Hippocampal formation (tissue), 2 donors: ENCODE measurements around the gene TNIP1.

Experiments used
- DNase-seq, 2 donors: peaks; one replicate each; lab custom pipeline; 2025; lab: John Stamatoyannopoulos, UW

Gene TNIP1

GRCh38 chr5:151064916-151065499, 15.8 kb downstream of the TNIP1 start:
- DNase-seq: no peak

- no peak for DNase-seq
Observed at GRCh38 chr5:151063142-151063989, 17.5 kb downstream of the TNIP1 start.

- DNase-seq: no peak
Observed at GRCh38 chr5:151062405-151063141, 18.3 kb downstream of the TNIP1 start.

- DNase-seq: no peak
Observed at GRCh38 chr5:151060742-151061141, 20.1 kb downstream of the TNIP1 start.

- no peak for DNase-seq
Observed at GRCh38 chr5:151058891-151059489, 21.8 kb downstream of the TNIP1 start.

GRCh38 chr5:151058301-151058700, 22.5 kb downstream of the TNIP1 start:
- no peak for DNase-seq

- no peak for DNase-seq
Observed at GRCh38 chr5:151056379-151057325, 24.2 kb downstream of the TNIP1 start.

GRCh38 chr5:151055336-151055735, 25.5 kb downstream of the TNIP1 start:
- no peak for DNase-seq

- DNase-seq: no peak
Observed at GRCh38 chr5:151054709-151055108, 26.1 kb downstream of the TNIP1 start.

GRCh38 chr5:151053796-151054462, 26.9 kb downstream of the TNIP1 start:
- no peak for DNase-seq

- DNase-seq: no peak
Observed at GRCh38 chr5:151052836-151053235, 28.0 kb downstream of the TNIP1 start.

GRCh38 chr5:151051931-151052608, 28.8 kb downstream of the TNIP1 start:
- DNase-seq: no peak

- DNase-seq: peak; percentile 52 to 71
Observed at GRCh38 chr5:151051066-151051930, 29.5 kb downstream of the TNIP1 start.

GRCh38 chr5:151048526-151048925, 32.3 kb downstream of the TNIP1 start:
- no peak for DNase-seq

- no peak for DNase-seq
Observed at GRCh38 chr5:151047814-151048425, 32.9 kb downstream of the TNIP1 start.

- DNase-seq: no peak
Observed at GRCh38 chr5:151042453-151043093, 38.3 kb downstream of the TNIP1 start.

- DNase-seq: peak; percentile 14 to 25
Observed at GRCh38 chr5:151041577-151042268, 39.1 kb downstream of the TNIP1 start.
